ENCODE results near the gene RIBC1.

RIBC1 gene

GRCh38 chrX:53441531-53442321, 19.1 kb downstream of the RIBC1 start:
- Histone ChIP-seq H3K4me3 (ENCODE audit: low read depth, low read length) (peak overlapping the region; percentile 52), H3K9me3 (ENCODE audit: control insufficient read depth, low read length) (no peaks in the 10 kb centered on the region), H3K27ac (no peak overlapping the region), H3K79me2 (no peaks in the 10 kb centered on the region), H3K4me2 (ENCODE audit: low read length) (peak overlapping the region; percentile 76), H3K9ac (no peak overlapping the region), H2AFZ (peak overlapping the region; percentile 57), H3K36me3 (ENCODE audit: control insufficient read depth, insufficient read depth, low read length) (no peaks in the 10 kb centered on the region), H3K27me3 (ENCODE audit: control insufficient read depth, insufficient read depth, low read length) (no peaks in the 10 kb centered on the region), H3K4me1 (no peaks in the 10 kb centered on the region)
- no peak for TF ChIP-seq CTCF (IDR thresholded peaks at IDR 0.05)

GRCh38 chrX:53442322-53442631, 19.6 kb downstream of the RIBC1 start:
- Histone ChIP-seq H2AFZ (no peak overlapping the region), H3K36me3 (ENCODE audit: control insufficient read depth, insufficient read depth, low read length) (no peaks in the 10 kb centered on the region), H3K4me1 (no peaks in the 10 kb centered on the region), H3K9me3 (ENCODE audit: control insufficient read depth, low read length) (no peaks in the 10 kb centered on the region), H3K9ac (no peak overlapping the region), H3K4me3 (ENCODE audit: low read depth, low read length) (no peak overlapping the region), H3K27me3 (ENCODE audit: control insufficient read depth, insufficient read depth, low read length) (no peaks in the 10 kb centered on the region), H3K27ac (no peak overlapping the region), H3K79me2 (no peaks in the 10 kb centered on the region), H3K4me2 (ENCODE audit: low read length) (peak overlapping the region; percentile 76)
- TF ChIP-seq CTCF (IDR thresholded peaks at IDR 0.05): no peak

- Histone ChIP-seq H3K9me3 (ENCODE audit: control insufficient read depth, low read length) (no peaks in the 10 kb centered on the region), H3K79me2 (no peaks in the 10 kb centered on the region), H3K27ac (no peak overlapping the region), H3K27me3 (ENCODE audit: control insufficient read depth, insufficient read depth, low read length) (no peaks in the 10 kb centered on the region), H3K9ac (no peak overlapping the region), H3K4me2 (ENCODE audit: low read length) (no peak overlapping the region), H3K4me3 (ENCODE audit: low read depth, low read length) (no peak overlapping the region), H2AFZ (no peak overlapping the region), H3K36me3 (ENCODE audit: control insufficient read depth, insufficient read depth, low read length) (no peaks in the 10 kb centered on the region), H3K4me1 (no peaks in the 10 kb centered on the region)
- peak; percentile 31 for TF ChIP-seq CTCF (IDR thresholded peaks at IDR 0.05)
These were observed 23.3 kb downstream of the RIBC1 start for GRCh38 chrX:53445977-53446376.

GRCh38 chrX:53447441-53447840, 24.8 kb downstream of the RIBC1 start:
- H3K79me2 ChIP-seq: no peaks in the 10 kb centered on the region
- no peaks in the 10 kb centered on the region for H3K27me3 ChIP-seq (ENCODE audit: control insufficient read depth, insufficient read depth, low read length)
- TF ChIP-seq CTCF (IDR thresholded peaks at IDR 0.05): no peak
- H2AFZ ChIP-seq: no peak overlapping the region
- H3K4me1 ChIP-seq: no peaks in the 10 kb centered on the region
- no peak overlapping the region for H3K4me2 ChIP-seq (ENCODE audit: low read length)
- H3K27ac ChIP-seq: no peak overlapping the region
- no peak overlapping the region for H3K4me3 ChIP-seq (ENCODE audit: low read depth, low read length)
- H3K9me3 ChIP-seq (ENCODE audit: control insufficient read depth, low read length): no peaks in the 10 kb centered on the region
- no peak overlapping the region for H3K9ac ChIP-seq
- no peaks in the 10 kb centered on the region for H3K36me3 ChIP-seq (ENCODE audit: control insufficient read depth, insufficient read depth, low read length)

GRCh38 chrX:53449632-53450031, 27.0 kb downstream of the RIBC1 start:
- Histone ChIP-seq H3K9ac (no peak overlapping the region), H3K4me2 (ENCODE audit: low read length) (no peak overlapping the region), H3K9me3 (ENCODE audit: control insufficient read depth, low read length) (no peaks in the 10 kb centered on the region), H3K27me3 (ENCODE audit: control insufficient read depth, insufficient read depth, low read length) (no peaks in the 10 kb centered on the region), H3K4me1 (no peaks in the 10 kb centered on the region), H3K4me3 (ENCODE audit: low read depth, low read length) (no peak overlapping the region), H3K27ac (no peak overlapping the region), H3K36me3 (ENCODE audit: control insufficient read depth, insufficient read depth, low read length) (no peaks in the 10 kb centered on the region), H2AFZ (no peak overlapping the region), H3K79me2 (no peaks in the 10 kb centered on the region)
- no peak for TF ChIP-seq CTCF (IDR thresholded peaks at IDR 0.05)
